Activated naive CD4-positive, alpha-beta T cell treated with Interleukin-2 at 50 U/mL for 16 hours (primary cell): ENCODE results near the gene CNNM4.
A peak's percentile ranks its signal among the peaks of the same experiment; 100 is the strongest.
"Not testable (repeated sequence)": the region's sequence is repeated elsewhere in the genome, so short reads cannot be mapped to it uniquely, and the experiment has no call there.

Experiments
- DNase-seq: peaks from one replicate; pipeline ENCODE4 v3.0.0-alpha.2; 2020

CNNM4 gene

DNA sequence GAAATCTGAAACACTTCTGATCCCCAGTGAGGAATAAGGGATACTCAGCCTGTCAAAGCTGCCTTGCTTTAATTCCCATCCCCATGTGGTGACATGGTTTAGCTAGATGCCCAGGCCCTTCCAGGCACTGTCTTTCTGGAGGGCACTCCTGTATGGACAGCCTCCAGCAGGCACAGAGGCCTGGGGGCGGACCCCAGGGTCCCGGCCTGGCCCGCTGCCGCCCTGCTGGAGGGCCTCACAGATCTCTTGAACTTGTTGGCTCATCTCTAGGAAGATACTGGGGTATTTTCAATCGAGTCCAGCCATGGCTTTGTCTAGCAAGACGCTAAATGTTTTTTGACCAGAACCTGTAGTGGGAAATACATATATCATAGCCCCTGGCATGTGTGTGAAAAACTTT, 34.4 kb downstream of the CNNM4 start:
- no peak for DNase-seq

GRCh38 chr2:96796497-96796896, 35.8 kb downstream of the CNNM4 start:
- not testable (repeated sequence) for DNase-seq

- no peak for DNase-seq
Measured at GRCh38 chr2:96797066-96797625, 36.4 kb downstream of the CNNM4 start.

GRCh38 chr2:96798733-96799622, 38.3 kb downstream of the CNNM4 start:
- DNase-seq = no peak

- no peak for DNase-seq
Measured at GRCh38 chr2:96799623-96799935, 38.9 kb downstream of the CNNM4 start.

DNA sequence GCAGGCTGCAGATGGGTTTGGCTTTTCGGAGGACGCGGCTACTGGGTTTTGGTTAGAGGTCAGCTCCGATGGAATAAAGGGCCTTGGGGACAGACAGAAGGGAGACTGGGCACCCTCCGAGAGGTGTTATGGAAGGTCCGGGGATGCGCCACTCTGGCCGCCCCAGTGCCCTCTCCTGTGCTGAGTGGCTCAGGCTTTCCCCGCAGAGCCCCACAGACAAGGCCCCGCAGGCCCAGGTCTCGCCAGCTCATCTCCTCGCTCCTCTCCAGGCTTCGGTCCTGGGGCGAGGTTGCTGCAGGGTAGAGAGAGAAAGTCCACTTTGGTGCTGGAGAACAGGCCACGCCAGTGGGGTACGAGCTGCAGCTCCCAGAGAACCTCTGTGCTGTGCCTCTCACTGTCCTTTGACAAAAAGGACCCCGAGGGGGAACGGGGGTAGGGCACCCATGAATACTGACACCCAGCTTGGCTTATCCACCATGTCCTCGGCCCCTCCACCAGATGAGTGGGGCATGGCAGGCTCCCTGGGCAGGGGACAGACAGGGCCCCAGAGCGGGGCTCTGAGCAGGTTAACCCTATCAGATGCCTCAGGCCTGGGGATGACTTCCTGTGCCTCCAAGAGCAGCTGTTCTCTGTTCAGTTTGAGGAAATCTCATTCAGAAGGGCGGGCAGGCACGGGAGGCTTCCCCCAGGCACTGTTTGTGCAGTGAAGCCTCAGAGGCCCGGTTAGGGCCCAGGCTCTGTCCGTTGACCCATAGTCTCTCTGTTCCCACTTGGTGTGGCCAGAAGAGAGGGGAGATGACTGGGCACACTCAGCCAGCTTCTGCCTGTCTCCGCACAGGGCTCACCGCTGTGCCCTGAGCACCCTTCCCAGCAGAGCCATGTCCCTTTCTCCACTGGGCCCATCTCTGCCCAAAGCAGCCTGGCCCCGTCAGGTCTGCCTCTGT, 39.6 kb downstream of the CNNM4 start:
- no peak for DNase-seq

DNA sequence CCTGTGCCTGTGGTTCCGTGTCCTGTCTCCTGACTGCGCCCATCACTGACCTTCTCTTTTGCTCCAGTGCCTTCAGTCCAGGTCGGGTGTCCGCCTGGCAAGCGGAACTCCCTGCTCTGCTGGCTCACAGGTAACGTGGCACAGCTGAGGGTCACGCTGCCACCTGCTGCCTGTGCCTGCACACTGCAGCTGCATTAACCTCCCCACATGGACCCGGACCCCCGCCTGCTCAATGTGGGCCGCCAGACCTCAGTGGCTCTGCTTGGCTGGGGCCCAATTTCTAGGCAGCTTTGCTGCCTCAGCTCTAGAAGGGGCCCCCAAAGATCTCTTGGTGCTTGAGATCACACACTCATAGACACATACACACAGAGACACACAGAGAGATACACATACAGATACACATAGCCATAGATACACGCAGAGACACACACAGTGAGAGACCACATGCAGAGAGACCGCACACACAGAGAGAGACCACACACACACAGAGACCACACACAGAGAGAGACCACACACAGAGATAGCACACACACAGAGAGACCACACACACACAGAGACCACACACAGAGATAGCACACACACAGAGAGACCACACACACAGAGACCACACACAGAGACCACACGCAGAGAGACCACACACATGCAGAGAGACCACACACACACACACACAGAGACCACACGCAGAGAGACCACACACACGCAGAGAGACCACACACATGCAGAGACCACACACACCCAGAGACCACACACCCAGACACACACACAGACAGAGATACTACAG, 40.5 kb downstream of the CNNM4 start:
- peak; percentile 78 for DNase-seq

GRCh38 chr2:96801786-96802595, 41.3 kb downstream of the CNNM4 start:
- DNase-seq = peak; percentile 64

DNA sequence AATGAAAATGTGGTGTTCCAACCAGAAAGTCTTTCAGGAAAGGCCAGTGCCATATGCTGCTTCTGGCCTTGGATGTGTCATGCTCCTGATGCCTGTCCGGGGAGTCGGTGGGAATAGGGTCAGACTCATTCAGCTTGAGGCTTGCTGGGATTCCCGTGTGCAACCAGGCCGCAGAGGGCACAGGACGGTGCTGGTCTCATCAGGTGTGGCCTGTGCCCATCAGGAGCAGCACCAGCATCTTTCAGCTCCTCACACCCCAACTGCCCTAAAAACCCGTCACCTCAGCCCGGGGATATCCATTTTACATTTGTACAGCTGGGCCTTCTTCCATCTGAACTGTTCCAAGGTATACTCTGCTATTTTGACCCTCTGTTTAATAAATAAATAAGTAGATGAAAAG, 42.0 kb downstream of the CNNM4 start:
- DNase-seq = no peak

GRCh38 chr2:96804986-96805385, 44.3 kb downstream of the CNNM4 start:
- DNase-seq = no peak

GRCh38 chr2:96805946-96806345, 45.2 kb downstream of the CNNM4 start:
- not testable (repeated sequence) for DNase-seq

- peak; percentile 43 for DNase-seq
Measured at GRCh38 chr2:96806468-96807126, 45.9 kb downstream of the CNNM4 start.

- DNase-seq = no peak
Measured at GRCh38 chr2:96807127-96807471, 46.4 kb downstream of the CNNM4 start.

- no peak for DNase-seq
Measured at GRCh38 chr2:96808176-96808837, 47.6 kb downstream of the CNNM4 start.

- DNase-seq = no peak
Measured at GRCh38 chr2:96809216-96809882, 48.6 kb downstream of the CNNM4 start.

DNA sequence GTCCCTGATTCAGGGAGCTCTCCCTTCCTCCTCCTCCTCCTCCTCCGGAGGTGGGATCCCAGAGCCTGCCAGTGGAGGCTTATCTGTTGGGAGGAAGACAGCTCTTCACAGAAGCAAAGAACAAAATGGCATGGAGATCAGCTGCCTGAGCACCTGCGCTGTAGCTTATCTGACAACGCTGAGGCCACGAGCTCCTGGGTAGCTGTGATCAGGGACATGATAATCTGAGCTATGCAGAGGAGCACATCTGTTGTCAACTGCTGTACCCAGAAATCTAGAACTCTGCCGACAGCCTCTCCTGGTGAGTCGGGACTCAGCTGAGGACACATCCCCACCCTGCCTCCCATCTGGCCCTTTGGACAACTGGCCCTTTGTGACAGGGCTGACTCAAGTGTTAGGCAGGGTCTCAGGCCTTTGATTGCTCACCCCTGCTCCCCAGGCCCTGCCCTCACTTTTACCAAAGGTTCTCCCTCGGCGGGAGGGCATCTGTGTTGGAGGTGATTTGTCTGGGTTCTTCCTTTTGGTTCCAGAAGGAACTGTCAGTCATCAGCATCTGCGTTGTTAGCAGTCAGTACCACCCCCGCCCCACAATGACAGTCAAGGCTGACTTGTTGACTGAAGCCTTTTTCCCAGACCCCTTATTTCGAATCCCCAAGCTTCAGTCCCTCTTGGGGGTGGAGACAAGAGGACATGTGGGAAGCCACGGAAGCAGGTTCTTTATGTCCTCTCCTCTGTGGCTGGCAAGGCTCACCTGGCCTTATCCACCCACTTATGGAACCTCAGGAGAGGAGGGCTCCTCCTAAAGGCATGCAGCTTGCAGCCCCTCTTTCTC, 49.5 kb downstream of the CNNM4 start:
- no peak for DNase-seq

GRCh38 chr2:96810783-96811192, 50.1 kb downstream of the CNNM4 start:
- DNase-seq = no peak

DNA sequence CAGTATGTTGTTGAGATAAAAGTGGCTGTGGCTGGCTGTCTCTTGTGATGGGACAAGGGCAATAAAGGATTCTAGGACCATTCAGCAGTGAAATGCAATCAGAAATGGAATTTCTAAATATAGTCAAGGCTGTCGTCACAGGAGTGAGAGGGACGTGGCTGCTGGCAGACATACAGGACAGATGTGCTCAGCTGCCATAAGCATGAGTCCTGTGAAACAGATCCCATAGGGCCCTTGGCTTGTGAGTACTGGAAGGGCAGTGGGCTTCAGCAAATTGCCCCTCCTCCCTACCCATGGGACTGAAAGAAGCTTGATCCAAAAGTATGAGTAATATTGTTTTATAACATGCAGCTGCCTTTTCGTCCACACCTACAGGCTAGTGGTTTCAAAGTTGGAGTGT, 51.2 kb downstream of the CNNM4 start:
- DNase-seq = no peak

GRCh38 chr2:96813656-96814055, 53.0 kb downstream of the CNNM4 start:
- DNase-seq = no peak
